Thymus (tissue), 11 donors: Measurements from ENCODE around the gene ARL14. TPM values are rescaled to one million over a fixed set of nuclear protein-coding genes. Genes with fewer than 3 reads are reported as not detected.

Source experiments
- DNase-seq, 9 donors: peaks; one replicate each; pipeline ENCODE4 v3.0.0-alpha.2; 2013; ENCODE audit warnings: low spot score in 9 of 9, low read depth in 6 of 9, missing footprints in 1 of 9
- H3K27ac ChIP-seq, 2 donors: one replicate each; pipeline ENCODE4 v1.5.1; 2013; ENCODE audit warnings: control low read depth in 1 of 2, low read depth in 1 of 2, low read length in 1 of 2, mild to moderate bottlenecking in 1 of 2, moderate library complexity in 1 of 2
- H3K27me3 ChIP-seq, 2 donors: one replicate each; pipeline ENCODE4 v1.5.1; 2013; ENCODE audit warnings: low read length in 1 of 2; ENCODE audit not compliant: control insufficient read depth in 2 of 2, insufficient read depth in 1 of 2
- H3K36me3 ChIP-seq, 2 donors: one replicate each; pipeline ENCODE4 v1.5.1; 2013; ENCODE audit warnings: low read length in 1 of 2, mild to moderate bottlenecking in 1 of 2, moderate library complexity in 1 of 2; ENCODE audit not compliant: control insufficient read depth in 2 of 2, insufficient read depth in 2 of 2
- H3K4me1 ChIP-seq, 2 donors: one replicate each; pipeline ENCODE4 v1.5.1; 2013; ENCODE audit warnings: low read length in 2 of 2; ENCODE audit not compliant: control insufficient read depth in 2 of 2, insufficient read depth in 2 of 2
- H3K4me3 ChIP-seq, 2 donors: one replicate each; pipeline ENCODE4 v1.5.1; 2013; ENCODE audit warnings: low read length in 2 of 2, control low read depth in 1 of 2, mild to moderate bottlenecking in 1 of 2
- H3K9me3 ChIP-seq, 2 donors: one replicate each; pipeline ENCODE4 v1.5.1; 2013; ENCODE audit warnings: low read length in 1 of 2, mild to moderate bottlenecking in 1 of 2; ENCODE audit not compliant: control insufficient read depth in 2 of 2, insufficient read depth in 1 of 2
- WGBS: extraction: QIAGEN DNeasy Blood & Tissue Kit; methylation state at CpG from one replicate; pipeline ENCODE4 v1.1.7; 2013; 5-methylcytosine and 5-hydroxymethylcytosine counted together
- polyA plus RNA-seq: library from polyadenylated mRNA; stranded (reverse); fragments of 200-250 nt; gene quantifications from one replicate; pipeline ENCODE4 v1.2.3, GENCODE V29; 2013
- total RNA-seq: library from RNA; stranded (reverse); fragments of 120-200 nt; gene quantifications from one replicate; pipeline ENCODE4 v1.2.4, GENCODE V29; 2013
- donor health status: healthy.

ARL14 gene
- total and polyA plus RNA-seq, 2 donors, result 1.1 to 4.8 TPM

GRCh38 chr3:160725338-160725737 is 48.4 kb downstream of the ARL14 start:
- no peaks in the 10 kb centered on the region for H3K4me1 ChIP-seq
- H3K27me3 ChIP-seq, result no peaks in the 10 kb centered on the region
- no peaks in the 10 kb centered on the region for H3K9me3 ChIP-seq
- WGBS, result 97% methylated on average over 2 of the region's 2 CpGs
- no peak overlapping the region for H3K27ac ChIP-seq
- no peak overlapping the region for H3K4me3 ChIP-seq
- no peaks in the 10 kb centered on the region for H3K36me3 ChIP-seq
- DNase-seq, result no peak

Other genes starting within 250 kb of the ARL14 start
- 23.0 TPM for gene TRIM59, start 227.4 kb upstream of the ARL14 start, total RNA-seq
- gene TRIM59, start 227.4 kb upstream of the ARL14 start, polyA plus RNA-seq, result 8.7 TPM
- 26.0 TPM for gene KPNA4, start 111.6 kb upstream of the ARL14 start, total RNA-seq
- 22.9 TPM for gene KPNA4, start 111.6 kb upstream of the ARL14 start, polyA plus RNA-seq
- 4.7 TPM for gene PPM1L, start 79.1 kb downstream of the ARL14 start, total RNA-seq
- 3.3 TPM for gene PPM1L, start 79.1 kb downstream of the ARL14 start, polyA plus RNA-seq